ENCODE results near the gene TCF4.

DNA sequence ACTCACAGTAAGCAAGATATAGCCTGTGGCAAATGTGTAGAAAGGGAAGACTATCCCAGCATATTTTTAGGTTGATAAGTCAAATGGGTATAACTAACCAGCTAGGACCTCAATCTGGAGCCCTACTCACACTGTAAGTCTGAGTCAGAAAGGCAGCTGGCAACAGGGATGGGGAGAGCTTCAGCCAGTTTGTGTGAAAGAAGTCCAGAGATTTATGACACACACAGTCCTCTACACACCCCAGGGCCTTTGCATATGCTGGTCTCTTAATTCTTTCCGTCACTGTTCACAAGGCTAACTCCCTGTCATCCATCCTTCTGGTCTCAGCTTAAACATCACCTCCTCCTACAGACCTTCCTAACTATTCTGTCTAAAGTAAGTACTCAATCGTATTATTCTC, 5.9 kb upstream of the TCF4 start:
- TF ChIP-seq ELF4 (IDR thresholded peaks at IDR 0.05) (no peak), BHLHE40 (IDR thresholded peaks at IDR 0.05; ENCODE audit: borderline replicate concordance) (no peak)

Measured in HEK293T (cell line).